ENCODE measurements around the gene EPS15. TPM values are rescaled to one million over a fixed set of nuclear protein-coding genes. Genes with fewer than 3 reads are reported as not detected.

EPS15 gene
- total RNA-seq, 1 donor from 2014 or later = 139 TPM

GRCh38 chr1:51340380-51340779, 178.7 kb downstream of the EPS15 start:
- Mint-ChIP-seq H3K4me3 (ENCODE audit: unreplicated experiment) (no peak overlapping the region), H3K4me1 (ENCODE audit: low read depth, unreplicated experiment) (peaks cover 2% of the 10 kb centered on the region), H3K9me3 (ENCODE audit: unreplicated experiment) (peaks cover 3% of the 10 kb centered on the region), H3K27ac (ENCODE audit: unreplicated experiment) (no peak overlapping the region), H3K36me3 (ENCODE audit: unreplicated experiment) (no peaks in the 10 kb centered on the region), H3K27me3 (ENCODE audit: unreplicated experiment) (peaks cover 8% of the 10 kb centered on the region)
- TF ChIP-seq CTCF (IDR thresholded peaks at IDR 0.05; ENCODE audit: partially characterized antibody, unreplicated experiment) = no peak
- DNase-seq = no peak

GRCh38 chr1:51336711-51337110, 182.4 kb downstream of the EPS15 start:
- H3K4me1 Mint-ChIP-seq (ENCODE audit: low read depth, unreplicated experiment) = peaks cover 2% of the 10 kb centered on the region
- H3K27me3 Mint-ChIP-seq (ENCODE audit: unreplicated experiment) = no peaks in the 10 kb centered on the region
- DNase-seq = no peak
- no peak overlapping the region for H3K4me3 Mint-ChIP-seq (ENCODE audit: unreplicated experiment)
- H3K9me3 Mint-ChIP-seq (ENCODE audit: unreplicated experiment) = peaks cover 1% of the 10 kb centered on the region
- peak overlapping the region; percentile 43 for H3K27ac Mint-ChIP-seq (ENCODE audit: unreplicated experiment)
- no peaks in the 10 kb centered on the region for H3K36me3 Mint-ChIP-seq (ENCODE audit: unreplicated experiment)
- no peak for TF ChIP-seq CTCF (IDR thresholded peaks at IDR 0.05; ENCODE audit: partially characterized antibody, unreplicated experiment)

DNA sequence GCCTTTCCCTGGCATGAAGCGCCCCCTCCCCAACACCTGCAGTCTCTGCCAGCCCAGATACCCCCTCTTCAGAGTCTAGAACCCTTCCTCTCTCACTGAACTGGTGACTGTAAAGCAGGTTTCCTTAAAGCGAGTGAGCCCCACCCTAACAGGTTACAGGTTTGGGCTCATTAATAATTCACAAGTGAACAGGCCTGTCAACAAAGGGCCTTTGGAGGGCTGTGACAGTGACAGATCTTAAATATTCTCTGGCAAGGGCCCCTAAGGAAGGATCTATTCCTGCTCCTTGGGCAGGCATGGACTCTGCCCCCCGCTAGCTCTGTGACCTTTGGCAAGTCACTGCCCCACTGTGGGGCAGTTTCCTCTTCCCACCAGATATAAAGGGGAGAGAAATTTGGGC, 183.1 kb downstream of the EPS15 start:
- no peak overlapping the region for H3K4me3 Mint-ChIP-seq (ENCODE audit: unreplicated experiment)
- H3K36me3 Mint-ChIP-seq (ENCODE audit: unreplicated experiment) = no peaks in the 10 kb centered on the region
- H3K27me3 Mint-ChIP-seq (ENCODE audit: unreplicated experiment) = peaks cover 3% of the 10 kb centered on the region
- peaks cover 9% of the 10 kb centered on the region for H3K4me1 Mint-ChIP-seq (ENCODE audit: low read depth, unreplicated experiment)
- DNase-seq = no peak
- H3K9me3 Mint-ChIP-seq (ENCODE audit: unreplicated experiment) = peaks cover 8% of the 10 kb centered on the region
- no peak for TF ChIP-seq CTCF (IDR thresholded peaks at IDR 0.05; ENCODE audit: partially characterized antibody, unreplicated experiment)
- no peak overlapping the region for H3K27ac Mint-ChIP-seq (ENCODE audit: unreplicated experiment)

DNA sequence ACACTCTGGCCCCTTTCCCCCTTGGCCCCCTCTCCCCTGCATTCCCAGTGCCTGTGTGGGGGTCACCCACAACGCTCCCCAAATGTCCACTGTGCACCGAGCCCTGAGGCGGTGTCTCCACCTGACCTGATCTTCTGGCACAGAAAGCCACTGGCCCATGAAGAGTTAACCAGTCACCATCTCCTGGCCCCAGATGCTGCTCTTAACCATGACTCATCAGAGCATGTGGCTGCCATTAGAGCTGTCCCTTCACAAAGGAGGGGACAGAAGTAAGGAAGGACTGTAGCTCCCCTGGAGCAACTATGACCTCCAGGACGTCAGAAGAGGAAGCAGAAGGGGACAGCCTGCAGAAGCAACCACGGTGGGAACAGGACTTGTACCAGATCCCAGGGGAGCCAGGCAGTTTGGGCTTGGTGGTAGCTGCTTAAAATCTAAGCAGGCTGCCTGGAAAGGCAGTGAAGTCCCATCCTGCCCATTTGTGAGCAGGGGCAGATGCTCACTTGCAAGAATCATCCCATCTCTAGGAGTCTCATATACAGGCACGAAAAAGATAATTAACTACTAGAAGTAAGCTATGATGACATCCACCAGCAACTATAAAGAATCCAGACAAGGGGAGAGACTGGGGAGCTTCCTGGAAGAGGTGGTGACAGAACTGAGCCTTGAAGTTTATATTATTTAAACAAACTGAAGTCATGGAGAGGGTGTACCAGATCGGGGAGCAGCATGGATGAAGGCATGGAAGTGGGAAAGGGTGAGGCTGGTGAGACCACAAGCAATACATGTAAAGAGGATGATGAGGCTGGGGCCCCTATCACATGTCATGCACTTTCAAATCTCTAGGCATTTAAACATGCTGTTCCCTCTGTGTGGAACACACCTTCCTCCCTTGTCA, 187.6 kb downstream of the EPS15 start:
- no peaks in the 10 kb centered on the region for H3K36me3 Mint-ChIP-seq (ENCODE audit: unreplicated experiment)
- peaks cover 10% of the 10 kb centered on the region for H3K9me3 Mint-ChIP-seq (ENCODE audit: unreplicated experiment)
- peak overlapping the region; percentile 89 for H3K4me3 Mint-ChIP-seq (ENCODE audit: unreplicated experiment)
- peak; percentile 78 for DNase-seq
- peak overlapping the region; percentile 94 for H3K27ac Mint-ChIP-seq (ENCODE audit: unreplicated experiment)
- no peak for TF ChIP-seq CTCF (IDR thresholded peaks at IDR 0.05; ENCODE audit: partially characterized antibody, unreplicated experiment)
- peaks cover 5% of the 10 kb centered on the region for H3K27me3 Mint-ChIP-seq (ENCODE audit: unreplicated experiment)
- peaks cover 12% of the 10 kb centered on the region for H3K4me1 Mint-ChIP-seq (ENCODE audit: low read depth, unreplicated experiment)

All from glutamatergic neuron (in vitro differentiated cells).